ENCODE measurements around the gene HCLS1. TPM values are rescaled to one million over a fixed set of nuclear protein-coding genes. Genes with fewer than 3 reads are reported as not detected.

The HCLS1 gene
- polyA plus RNA-seq, 1 of the 3 experiments (the other 2 are of a cell fraction) = 0.23 TPM

DNA sequence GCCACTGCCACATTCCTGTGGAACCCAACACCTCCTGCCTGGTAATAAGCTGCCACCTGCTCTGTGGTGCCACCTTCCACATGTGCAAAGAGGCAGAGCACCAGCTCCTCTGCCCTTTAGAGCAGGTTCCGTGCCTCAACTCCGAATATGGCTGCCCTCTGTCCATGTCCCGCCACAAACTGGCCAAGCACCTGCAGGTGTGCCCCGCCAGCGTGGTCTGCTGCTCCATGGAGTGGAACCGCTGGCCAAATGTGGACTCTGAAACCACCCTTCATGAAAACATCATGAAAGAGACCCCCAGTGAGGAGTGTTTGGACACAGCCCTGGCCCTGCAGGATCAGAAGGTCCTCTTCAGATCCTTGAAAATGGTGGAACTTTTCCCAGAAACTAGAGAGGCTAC, 39.2 kb downstream of the HCLS1 start:
- H3K27ac ChIP-seq (ENCODE audit: low read depth in 2 of 2, low read length in 1 of 2) = no peak overlapping the region
- POLR2A ChIA-PET = no interaction called here

DNA sequence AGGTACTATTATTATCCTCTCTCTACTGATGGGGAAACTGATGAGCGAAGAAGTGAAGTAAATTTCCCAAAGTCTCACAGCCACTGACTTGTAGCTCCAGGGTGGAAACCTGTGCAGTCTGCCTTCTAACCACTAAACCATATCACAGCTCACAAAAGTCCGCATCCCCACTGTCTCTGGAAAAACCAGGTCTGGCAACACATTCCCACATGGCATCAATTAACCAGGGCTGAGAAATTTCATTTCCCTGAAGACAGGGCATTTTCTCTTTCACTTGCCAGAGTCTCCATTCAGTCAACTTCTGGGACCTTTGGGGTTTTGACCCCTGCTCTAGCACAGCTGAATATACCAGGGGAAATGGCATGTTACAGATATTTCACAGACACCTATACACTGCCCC, 41.0 kb downstream of the HCLS1 start:
- H3K4me2 ChIP-seq = no peak overlapping the region
- no peak overlapping the region for H3K9ac ChIP-seq
- peaks cover 0 to 5% of the 10 kb centered on the region in 2 experiments; a peak in 1 of 4 replicates for H3K4me1 ChIP-seq (ENCODE audit: control insufficient read depth in 1 of 2, insufficient read depth in 2 of 2, low read depth in 1 of 2, low read length in 1 of 2)
- H3K9me3 ChIP-seq = no peaks in the 10 kb centered on the region
- H3F3A ChIP-seq (replicated peaks; ENCODE audit: insufficient read depth) = no peaks in the 10 kb centered on the region
- H3K79me2 ChIP-seq (ENCODE audit: insufficient read depth) = no peaks in the 10 kb centered on the region
- H4K20me1 ChIP-seq (ENCODE audit: insufficient read depth) = no peaks in the 10 kb centered on the region
- no peak overlapping the region for H2AFZ ChIP-seq (ENCODE audit: low read depth)
- DNase-seq = peak; percentile 52
- TF ChIP-seq RAD21 (IDR thresholded peaks at IDR 0.05; ENCODE audit: low read length) = no peak
- TF ChIP-seq, protein P1, sequence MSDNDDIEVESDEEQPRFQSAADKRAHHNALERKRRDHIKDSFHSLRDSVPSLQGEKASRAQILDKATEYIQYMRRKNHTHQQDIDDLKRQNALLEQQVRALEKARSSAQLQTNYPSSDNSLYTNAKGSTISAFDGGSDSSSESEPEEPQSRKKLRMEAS (IDR thresholded peaks at IDR 0.05; ENCODE audit: low read depth) = no peak
- peak; percentile 50; the same call in 1 of the 2 replicates for TF ChIP-seq RCOR1 (IDR thresholded peaks at IDR 0.05; ENCODE audit: low read length)
- no peak for TF ChIP-seq TCF12 (IDR thresholded peaks at IDR 0.05)
- no peak overlapping the region for H3K27ac ChIP-seq (ENCODE audit: low read depth in 2 of 2, low read length in 1 of 2)
- H3K27me3 ChIP-seq (ENCODE audit: insufficient read depth) = no peaks in the 10 kb centered on the region
- H3K9me2 ChIP-seq = no peaks in the 10 kb centered on the region
- no peaks in the 10 kb centered on the region for H3K36me3 ChIP-seq (replicated peaks in 1 of 2; ENCODE audit: control insufficient read depth in 1 of 2, insufficient read depth in 2 of 2, low read length in 1 of 2)
- ChIA-PET CTCF (no interaction called here), POLR2A (no interaction called here)
- no peak overlapping the region for H3K4me3 ChIP-seq (ENCODE audit: low read depth in 2 of 2, low read length in 1 of 2)
- 51% methylated on average over 2 of the region's 2 CpGs for WGBS (ENCODE audit: low lambda C conversion rate)

More for the DNA sequence above, 39.2 kb downstream of the HCLS1 start:
- no peaks in the 10 kb centered on the region for H3K9me3 ChIP-seq
- H3K4me1 ChIP-seq (ENCODE audit: control insufficient read depth in 1 of 2, insufficient read depth in 2 of 2, low read depth in 1 of 2, low read length in 1 of 2) = peaks cover 0 to 5% of the 10 kb centered on the region in 2 experiments; a peak in 1 of 4 replicates
- DNase-seq = no peak
- no peaks in the 10 kb centered on the region for H4K20me1 ChIP-seq (ENCODE audit: insufficient read depth)
- H3K79me2 ChIP-seq (ENCODE audit: insufficient read depth) = no peaks in the 10 kb centered on the region
- no peaks in the 10 kb centered on the region for H3K36me3 ChIP-seq (replicated peaks in 1 of 2; ENCODE audit: control insufficient read depth in 1 of 2, insufficient read depth in 2 of 2, low read length in 1 of 2)
- no peaks in the 10 kb centered on the region for H3K9me2 ChIP-seq
- no peak overlapping the region for H2AFZ ChIP-seq (ENCODE audit: low read depth)
- CTCF ChIA-PET = interaction anchor here (1.3 kb wide), 1 partner anchor 480 kb away, joined by 3 read pairs; no protein-coding TSS in a partner anchor
- H3K27me3 ChIP-seq (ENCODE audit: insufficient read depth) = no peaks in the 10 kb centered on the region
- H3F3A ChIP-seq (replicated peaks; ENCODE audit: insufficient read depth) = no peaks in the 10 kb centered on the region
- WGBS (ENCODE audit: low lambda C conversion rate) = 37% methylated on average over 2 of the region's 6 CpGs
- TF ChIP-seq EZH2phosphoT487 (IDR thresholded peaks at IDR 0.05; ENCODE audit: borderline replicate concordance, low read depth) = no peak
- TF ChIP-seq, protein P1 (IDR thresholded peaks at IDR 0.05; ENCODE audit: low read depth) = no peak
- TF ChIP-seq SMC3 (IDR thresholded peaks at IDR 0.05; ENCODE audit: low read depth, low read length) = no peak
- no peak for TF ChIP-seq NFIC (IDR thresholded peaks at IDR 0.05; ENCODE audit: borderline replicate concordance)
- H3K4me2 ChIP-seq = no peak overlapping the region
- no peak overlapping the region for H3K4me3 ChIP-seq (ENCODE audit: low read depth in 2 of 2, low read length in 1 of 2)
- H3K9ac ChIP-seq = no peak overlapping the region

DNA sequence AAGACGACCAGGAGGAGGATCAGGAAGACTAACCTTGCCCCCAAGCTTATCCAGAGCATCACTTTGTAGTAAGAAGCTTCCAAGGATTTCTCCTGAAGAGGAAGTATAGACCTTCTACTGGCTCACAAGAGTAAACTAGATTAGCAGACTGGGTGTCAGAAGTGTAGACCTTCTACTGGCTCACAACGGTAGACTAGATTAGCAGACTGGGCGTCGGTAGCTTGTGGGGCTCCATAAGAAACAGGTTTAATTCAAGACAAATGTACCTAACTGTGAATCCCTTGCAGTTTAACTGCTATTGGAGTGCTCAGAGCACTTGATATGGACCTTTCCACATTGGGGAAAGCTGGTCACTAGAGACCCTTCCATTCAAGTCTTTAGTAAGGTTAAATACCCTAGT, 54.6 kb downstream of the HCLS1 start:
- Histone ChIP-seq H4K20me1 (ENCODE audit: insufficient read depth) (no peaks in the 10 kb centered on the region), H2AFZ (ENCODE audit: low read depth) (no peak overlapping the region), H3K79me2 (ENCODE audit: insufficient read depth) (no peaks in the 10 kb centered on the region), H3K9me2 (no peaks in the 10 kb centered on the region), H3K9ac (no peak overlapping the region), H3K27ac (ENCODE audit: low read depth in 2 of 2, low read length in 1 of 2) (no peak overlapping the region), H3K27me3 (ENCODE audit: insufficient read depth) (no peaks in the 10 kb centered on the region), H3K9me3 (no peaks in the 10 kb centered on the region), H3K4me1 (ENCODE audit: control insufficient read depth in 1 of 2, insufficient read depth in 2 of 2, low read depth in 1 of 2, low read length in 1 of 2) (no peaks in the 10 kb centered on the region), H3K36me3 (replicated peaks in 1 of 2; ENCODE audit: control insufficient read depth in 1 of 2, insufficient read depth in 2 of 2, low read length in 1 of 2) (no peaks in the 10 kb centered on the region), H3K4me3 (ENCODE audit: low read depth in 2 of 2, low read length in 1 of 2) (no peak overlapping the region), H3F3A (replicated peaks; ENCODE audit: insufficient read depth) (no peaks in the 10 kb centered on the region), H3K4me2 (no peak overlapping the region)
- POLR2A ChIA-PET = no interaction called here
- 49% methylated on average over 4 of the region's 4 CpGs for WGBS (ENCODE audit: low lambda C conversion rate)
- no peak for DNase-seq
- CTCF ChIA-PET = no interaction called here
- TF ChIP-seq, protein P2, sequence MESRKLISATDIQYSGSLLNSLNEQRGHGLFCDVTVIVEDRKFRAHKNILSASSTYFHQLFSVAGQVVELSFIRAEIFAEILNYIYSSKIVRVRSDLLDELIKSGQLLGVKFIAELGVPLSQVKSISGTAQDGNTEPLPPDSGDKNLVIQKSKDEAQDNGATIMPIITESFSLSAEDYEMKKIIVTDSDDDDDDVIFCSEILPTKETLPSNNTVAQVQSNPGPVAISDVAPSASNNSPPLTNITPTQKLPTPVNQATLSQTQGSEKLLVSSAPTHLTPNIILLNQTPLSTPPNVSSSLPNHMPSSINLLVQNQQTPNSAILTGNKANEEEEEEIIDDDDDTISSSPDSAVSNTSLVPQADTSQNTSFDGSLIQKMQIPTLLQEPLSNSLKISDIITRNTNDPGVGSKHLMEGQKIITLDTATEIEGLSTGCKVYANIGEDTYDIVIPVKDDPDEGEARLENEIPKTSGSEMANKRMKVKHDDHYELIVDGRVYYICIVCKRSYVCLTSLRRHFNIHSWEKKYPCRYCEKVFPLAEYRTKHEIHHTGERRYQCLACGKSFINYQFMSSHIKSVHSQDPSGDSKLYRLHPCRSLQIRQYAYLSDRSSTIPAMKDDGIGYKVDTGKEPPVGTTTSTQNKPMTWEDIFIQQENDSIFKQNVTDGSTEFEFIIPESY (IDR thresholded peaks at IDR 0.05; ENCODE audit: borderline replicate concordance, low read depth) = no peak
- TF ChIP-seq, protein P3, sequence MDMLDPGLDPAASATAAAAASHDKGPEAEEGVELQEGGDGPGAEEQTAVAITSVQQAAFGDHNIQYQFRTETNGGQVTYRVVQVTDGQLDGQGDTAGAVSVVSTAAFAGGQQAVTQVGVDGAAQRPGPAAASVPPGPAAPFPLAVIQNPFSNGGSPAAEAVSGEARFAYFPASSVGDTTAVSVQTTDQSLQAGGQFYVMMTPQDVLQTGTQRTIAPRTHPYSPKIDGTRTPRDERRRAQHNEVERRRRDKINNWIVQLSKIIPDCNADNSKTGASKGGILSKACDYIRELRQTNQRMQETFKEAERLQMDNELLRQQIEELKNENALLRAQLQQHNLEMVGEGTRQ (IDR thresholded peaks at IDR 0.05; ENCODE audit: borderline replicate concordance, low read depth, low read length) = no peak
- TF ChIP-seq SMC3 (IDR thresholded peaks at IDR 0.05; ENCODE audit: low read depth, low read length) (no peak), POLR2AphosphoS5 (IDR thresholded peaks at IDR 0.05; ENCODE audit: low read depth, low read length) (no peak), TCF12 (IDR thresholded peaks at IDR 0.05) (no peak), JUND (IDR thresholded peaks at IDR 0.05) (no peak), TAF1 (IDR thresholded peaks at IDR 0.05; ENCODE audit: borderline replicate concordance, low read depth, low read length) (no peak)
- TF ChIP-seq, protein P4, sequence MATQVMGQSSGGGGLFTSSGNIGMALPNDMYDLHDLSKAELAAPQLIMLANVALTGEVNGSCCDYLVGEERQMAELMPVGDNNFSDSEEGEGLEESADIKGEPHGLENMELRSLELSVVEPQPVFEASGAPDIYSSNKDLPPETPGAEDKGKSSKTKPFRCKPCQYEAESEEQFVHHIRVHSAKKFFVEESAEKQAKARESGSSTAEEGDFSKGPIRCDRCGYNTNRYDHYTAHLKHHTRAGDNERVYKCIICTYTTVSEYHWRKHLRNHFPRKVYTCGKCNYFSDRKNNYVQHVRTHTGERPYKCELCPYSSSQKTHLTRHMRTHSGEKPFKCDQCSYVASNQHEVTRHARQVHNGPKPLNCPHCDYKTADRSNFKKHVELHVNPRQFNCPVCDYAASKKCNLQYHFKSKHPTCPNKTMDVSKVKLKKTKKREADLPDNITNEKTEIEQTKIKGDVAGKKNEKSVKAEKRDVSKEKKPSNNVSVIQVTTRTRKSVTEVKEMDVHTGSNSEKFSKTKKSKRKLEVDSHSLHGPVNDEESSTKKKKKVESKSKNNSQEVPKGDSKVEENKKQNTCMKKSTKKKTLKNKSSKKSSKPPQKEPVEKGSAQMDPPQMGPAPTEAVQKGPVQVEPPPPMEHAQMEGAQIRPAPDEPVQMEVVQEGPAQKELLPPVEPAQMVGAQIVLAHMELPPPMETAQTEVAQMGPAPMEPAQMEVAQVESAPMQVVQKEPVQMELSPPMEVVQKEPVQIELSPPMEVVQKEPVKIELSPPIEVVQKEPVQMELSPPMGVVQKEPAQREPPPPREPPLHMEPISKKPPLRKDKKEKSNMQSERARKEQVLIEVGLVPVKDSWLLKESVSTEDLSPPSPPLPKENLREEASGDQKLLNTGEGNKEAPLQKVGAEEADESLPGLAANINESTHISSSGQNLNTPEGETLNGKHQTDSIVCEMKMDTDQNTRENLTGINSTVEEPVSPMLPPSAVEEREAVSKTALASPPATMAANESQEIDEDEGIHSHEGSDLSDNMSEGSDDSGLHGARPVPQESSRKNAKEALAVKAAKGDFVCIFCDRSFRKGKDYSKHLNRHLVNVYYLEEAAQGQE (IDR thresholded peaks at IDR 0.05; ENCODE audit: low read depth, low read length) = no peak
- TF ChIP-seq, protein P5, sequence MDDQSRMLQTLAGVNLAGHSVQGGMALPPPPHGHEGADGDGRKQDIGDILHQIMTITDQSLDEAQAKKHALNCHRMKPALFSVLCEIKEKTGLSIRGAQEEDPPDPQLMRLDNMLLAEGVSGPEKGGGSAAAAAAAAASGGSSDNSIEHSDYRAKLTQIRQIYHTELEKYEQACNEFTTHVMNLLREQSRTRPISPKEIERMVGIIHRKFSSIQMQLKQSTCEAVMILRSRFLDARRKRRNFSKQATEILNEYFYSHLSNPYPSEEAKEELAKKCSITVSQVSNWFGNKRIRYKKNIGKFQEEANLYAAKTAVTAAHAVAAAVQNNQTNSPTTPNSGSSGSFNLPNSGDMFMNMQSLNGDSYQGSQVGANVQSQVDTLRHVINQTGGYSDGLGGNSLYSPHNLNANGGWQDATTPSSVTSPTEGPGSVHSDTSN (IDR thresholded peaks at IDR 0.05) = no peak
